ENCODE results near the gene CHRM2. TPM values are rescaled to one million over a fixed set of nuclear protein-coding genes. Genes with fewer than 3 reads are reported as not detected.

Gene CHRM2
- total and polyA plus RNA-seq, 2 of the 4 experiments (the other 2 are of a cell fraction) = 79.3 to 184 TPM

DNA sequence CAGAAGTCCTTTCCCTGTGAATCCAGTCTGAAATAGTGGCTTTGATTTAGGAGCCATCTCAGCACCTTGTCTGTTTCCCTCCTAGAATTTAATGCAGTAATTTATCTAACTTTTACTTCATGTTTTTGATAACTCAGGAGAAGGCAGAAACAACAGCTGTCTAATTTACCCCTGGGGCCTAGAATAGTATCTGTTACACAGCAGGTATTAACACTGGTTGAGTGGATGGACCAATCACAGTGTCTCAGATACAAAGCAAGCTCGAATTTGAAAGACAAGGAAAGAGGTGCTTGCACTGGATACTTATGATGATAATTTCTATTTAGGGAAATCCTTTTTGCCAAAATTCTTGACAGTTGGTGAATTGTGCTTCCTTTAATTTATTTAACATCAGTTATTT lies 23.4 kb downstream of the CHRM2 start:
- no peak overlapping the region for H3K14ac ChIP-seq (replicated peaks; ENCODE audit: low read depth, low read length)
- dilution Hi-C loops (cut with HindIII; ENCODE audit: low sequenced_read_pairs, unreplicated experiment) = no loop called here
- no peak overlapping the region for H2BK15ac ChIP-seq (ENCODE audit: low read depth, low read length)
- H4K8ac ChIP-seq (ENCODE audit: low read depth in 2 of 2, low read length in 2 of 2) = no peak overlapping the region
- no peak overlapping the region for H4K91ac ChIP-seq (ENCODE audit: insufficient read depth, low read depth, low read length)
- no peak overlapping the region for H3K4ac ChIP-seq (ENCODE audit: low read depth, low read length)
- no peak overlapping the region for H3K4me2 ChIP-seq (ENCODE audit: low read depth, low read length)
- no TSS peak for BruUV-seq (replicated peaks)
- H4K20me1 ChIP-seq (ENCODE audit: insufficient read depth, low read length) = peaks cover 45% of the 10 kb centered on the region; the same call in 1 of the 2 replicates
- in situ Hi-C loops (cut with MboI; ENCODE audit: low sequenced_read_pairs) = no loop called here
- H3K9ac ChIP-seq (ENCODE audit: low read depth, low read length) = no peak overlapping the region
- H3K4me3 ChIP-seq (ENCODE audit: insufficient read depth, low read depth, low read length) = no peak overlapping the region
- H2BK5ac ChIP-seq (ENCODE audit: low read depth, low read length, poor library complexity, severe bottlenecking) = no peak overlapping the region
- H3K27me3 ChIP-seq (ENCODE audit: control insufficient read depth, insufficient read depth, low read length) = no peaks in the 10 kb centered on the region
- H3K27ac ChIP-seq (ENCODE audit: insufficient read depth, low read length) = no peak overlapping the region
- no peaks in the 10 kb centered on the region for H3K9me3 ChIP-seq (ENCODE audit: control insufficient read depth, insufficient read depth, low read length)
- DNase-seq (no peak), ATAC-seq (ENCODE audit: low read depth) (no peak)
- no peak overlapping the region for H2AK9ac ChIP-seq (replicated peaks; ENCODE audit: low read depth, low read length, poor library complexity)
- POLR2A ChIA-PET (ENCODE audit: unreplicated experiment) = no interaction called here
- peaks cover 35 to 72% of the 10 kb centered on the region in 2 experiments for H3K79me1 ChIP-seq (ENCODE audit: low read depth in 1 of 2, low read length in 2 of 2)
- H2AK5ac ChIP-seq (ENCODE audit: low read depth, low read length) = no peak overlapping the region
- no peak overlapping the region for H2BK120ac ChIP-seq (ENCODE audit: low read depth, low read length)
- no peak overlapping the region for H2BK20ac ChIP-seq (ENCODE audit: low read depth, low read length)
- H2AFZ ChIP-seq (replicated peaks; ENCODE audit: low read length, poor library complexity) = no peak overlapping the region
- no peak overlapping the region for H4K5ac ChIP-seq (ENCODE audit: low read depth, low read length)
- no peak overlapping the region for H3K18ac ChIP-seq (ENCODE audit: low read depth, low read length)
- H3K4me1 ChIP-seq (ENCODE audit: control insufficient read depth, insufficient read depth, low read length) = peaks cover 24% of the 10 kb centered on the region
- H3K23ac ChIP-seq (ENCODE audit: low read depth, low read length) = no peak overlapping the region
- TF ChIP-seq POLR2A (IDR thresholded peaks at IDR 0.05; ENCODE audit: low read depth, low read length) (no peak), NFE2L2 (IDR thresholded peaks at IDR 0.05; ENCODE audit: low read depth, low read length) (no peak), MAFK (IDR thresholded peaks at IDR 0.05; ENCODE audit: low read depth, low read length) (no peak), CEBPB (IDR thresholded peaks at IDR 0.05; ENCODE audit: low read depth, low read length) (no peak), CTCF (conservative IDR thresholded peaks at IDR 0.05; ENCODE audit: low read depth, low read length) (no peak), USF2 (IDR thresholded peaks at IDR 0.05; ENCODE audit: low read depth, low read length) (no peak), RFX5 (IDR thresholded peaks at IDR 0.05; ENCODE audit: low read depth, low read length) (no peak)
- intact Hi-C loops (cut with micrococcal nuclease) = no loop called here
- no CpG with 5 or more reads among the region's 1 CpG for WGBS, 2 experiments (ENCODE audit: extremely low coverage in 2 of 2, insufficient read length in 1 of 2)
- peaks cover 7% of the 10 kb centered on the region for H3K9me1 ChIP-seq (ENCODE audit: insufficient read depth, low read length)
- CTCF ChIA-PET = interaction anchor here (0.5 to 0.6 kb wide), 2 partner anchors 12 to 88 kb away, joined by 3 to 4 read pairs; no protein-coding TSS in a partner anchor
- no peak overlapping the region for H3K56ac ChIP-seq (ENCODE audit: extremely low read depth, insufficient read depth, low read length)
- H3K36me3 ChIP-seq (ENCODE audit: control insufficient read depth, insufficient read depth, low read length) = peaks cover 41% of the 10 kb centered on the region
